ENCODE results near the gene CFAP126. TPM values are rescaled to one million over a fixed set of nuclear protein-coding genes. Genes with fewer than 3 reads are reported as not detected.

The CFAP126 gene
- total and polyA plus RNA-seq, 2 of the 8 experiments (the other 6 are each of a cell fraction or from before 2014, with no cell fraction given) = not detected

DNA sequence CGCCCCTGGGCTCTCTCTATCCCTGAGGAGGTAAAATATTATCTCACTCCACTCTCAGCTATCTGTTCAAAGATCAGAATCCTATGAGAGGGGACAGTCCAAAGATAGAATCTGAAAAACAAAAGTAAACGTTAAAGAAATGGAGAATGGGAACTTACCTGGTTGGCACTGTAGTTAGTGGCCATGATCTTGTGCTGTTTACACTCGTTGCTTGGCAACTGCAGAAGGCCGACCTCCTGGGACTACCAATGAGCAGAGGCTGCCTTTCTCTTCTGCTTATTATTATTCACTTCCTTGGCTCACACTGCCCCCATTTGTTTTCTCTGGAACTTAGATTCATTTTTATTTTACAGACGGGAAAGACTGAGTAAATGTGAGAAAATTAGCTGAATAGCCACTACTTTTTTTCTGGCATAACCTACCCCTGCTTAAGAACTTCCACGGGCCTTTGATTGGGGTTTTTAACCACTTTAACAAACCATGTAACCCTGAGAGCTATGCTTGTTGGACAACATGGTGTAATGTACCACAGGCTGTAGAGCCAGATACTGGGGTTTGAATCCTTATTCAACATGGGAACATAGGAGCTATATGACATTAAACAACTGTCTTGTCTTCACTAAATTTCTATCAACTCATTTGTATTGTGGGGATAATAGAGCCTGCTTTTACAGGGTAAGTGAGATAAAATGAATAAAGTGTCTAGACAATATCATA, at the start of gene CFAP126 (continued):
- TF ChIP-seq TAF1 (IDR thresholded peaks at IDR 0.05; ENCODE audit: low read depth, low read length) (no peak), EP300 (IDR thresholded peaks at IDR 0.05; ENCODE audit: borderline replicate concordance in 1 of 2, low read depth in 2 of 2, low read length in 2 of 2) (no peak), HDAC6 (IDR thresholded peaks at IDR 0.05; ENCODE audit: low read depth, low read length) (no peak), KDM4A (IDR thresholded peaks at IDR 0.05; ENCODE audit: low read depth, low read length, severe bottlenecking) (no peak), ATF2 (IDR thresholded peaks at IDR 0.05; ENCODE audit: low read length) (no peak), TBP (IDR thresholded peaks at IDR 0.05; ENCODE audit: low read depth, low read length) (no peak), YY1 (IDR thresholded peaks at IDR 0.05; ENCODE audit: low read depth, low read length) (peak; percentile 35; the same call in 1 of the 2 replicates), RAD21 (IDR thresholded peaks at IDR 0.05 in 1 of 2, conservative IDR thresholded peaks at IDR 0.05 in 1 of 2; ENCODE audit: low read depth in 2 of 2, low read length in 2 of 2) (peak; percentile 9 to 36; a peak in 3 of 4 replicates), CREB1 (IDR thresholded peaks at IDR 0.05) (no peak), SIX5 (IDR thresholded peaks at IDR 0.05; ENCODE audit: low read depth, low read length) (no peak), JUN (IDR thresholded peaks at IDR 0.05; ENCODE audit: low read depth, low read length) (no peak), BRCA1 (IDR thresholded peaks at IDR 0.05; ENCODE audit: low read depth, low read length) (no peak), SP1 (IDR thresholded peaks at IDR 0.05; ENCODE audit: low read depth, low read length) (0 out of 2 replicates have a peak, but pooled peaks have one; percentile 37), GABPA (IDR thresholded peaks at IDR 0.05; ENCODE audit: borderline replicate concordance, insufficient read depth, low read length) (no peak), CHD1 (IDR thresholded peaks at IDR 0.05; ENCODE audit: low read depth, low read length) (no peak), POLR2A (IDR thresholded peaks at IDR 0.05; ENCODE audit: control extremely low read depth in 1 of 2, low read depth in 2 of 2, low read length in 2 of 2) (peak in 1 of 2 experiments; percentile 45; a peak in 1 of 3 replicates), SP4 (IDR thresholded peaks at IDR 0.05; ENCODE audit: low read length) (no peak), RBBP5 (IDR thresholded peaks at IDR 0.05; ENCODE audit: borderline replicate concordance, low read depth, low read length) (no peak)
- TF ChIP-seq, protein P1, sequence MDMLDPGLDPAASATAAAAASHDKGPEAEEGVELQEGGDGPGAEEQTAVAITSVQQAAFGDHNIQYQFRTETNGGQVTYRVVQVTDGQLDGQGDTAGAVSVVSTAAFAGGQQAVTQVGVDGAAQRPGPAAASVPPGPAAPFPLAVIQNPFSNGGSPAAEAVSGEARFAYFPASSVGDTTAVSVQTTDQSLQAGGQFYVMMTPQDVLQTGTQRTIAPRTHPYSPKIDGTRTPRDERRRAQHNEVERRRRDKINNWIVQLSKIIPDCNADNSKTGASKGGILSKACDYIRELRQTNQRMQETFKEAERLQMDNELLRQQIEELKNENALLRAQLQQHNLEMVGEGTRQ (IDR thresholded peaks at IDR 0.05; ENCODE audit: low read length) = no peak

Data from H1 (cell line).